ENCODE results near the gene MED13. TPM values are rescaled to one million over a fixed set of nuclear protein-coding genes. Genes with fewer than 3 reads are reported as not detected.

MED13 gene
- total RNA-seq, 1 donor from 2014 or later: 130 TPM

DNA sequence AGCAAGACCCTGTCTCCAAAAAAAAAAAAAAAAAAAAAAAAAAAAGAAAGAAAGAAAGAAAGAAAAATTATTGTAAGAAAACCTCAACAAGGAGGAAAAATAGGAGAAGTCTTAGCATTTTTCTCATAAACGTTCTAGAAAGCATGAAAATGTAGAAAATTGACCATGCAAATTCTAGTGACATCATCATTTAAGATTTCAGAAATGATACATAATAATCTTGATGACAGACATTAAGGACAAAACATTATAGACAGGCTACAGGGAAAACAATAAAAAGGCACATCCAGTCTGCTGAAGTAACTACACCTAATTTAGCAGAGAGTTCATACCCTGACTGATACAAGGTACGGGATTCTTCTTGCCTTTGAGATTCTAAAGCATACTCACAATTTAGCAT, 21.9 kb downstream of the MED13 start:
- Mint-ChIP-seq H3K9me3 (ENCODE audit: unreplicated experiment) (peaks cover 4% of the 10 kb centered on the region), H3K27ac (ENCODE audit: unreplicated experiment) (no peak overlapping the region), H3K36me3 (ENCODE audit: unreplicated experiment) (no peaks in the 10 kb centered on the region), H3K4me3 (ENCODE audit: unreplicated experiment) (no peak overlapping the region), H3K27me3 (ENCODE audit: unreplicated experiment) (peaks cover 3% of the 10 kb centered on the region), H3K4me1 (ENCODE audit: low read depth, unreplicated experiment) (peaks cover 10% of the 10 kb centered on the region)
- no peak for DNase-seq
- no peak for TF ChIP-seq CTCF (IDR thresholded peaks at IDR 0.05; ENCODE audit: partially characterized antibody, unreplicated experiment)

GRCh38 chr17:62038248-62038647, 26.8 kb downstream of the MED13 start:
- no peaks in the 10 kb centered on the region for H3K9me3 Mint-ChIP-seq (ENCODE audit: unreplicated experiment)
- no peak overlapping the region for H3K4me3 Mint-ChIP-seq (ENCODE audit: unreplicated experiment)
- DNase-seq: no peak
- H3K4me1 Mint-ChIP-seq (ENCODE audit: low read depth, unreplicated experiment): peaks cover 10% of the 10 kb centered on the region
- peaks cover 4% of the 10 kb centered on the region for H3K36me3 Mint-ChIP-seq (ENCODE audit: unreplicated experiment)
- no peak for TF ChIP-seq CTCF (IDR thresholded peaks at IDR 0.05; ENCODE audit: partially characterized antibody, unreplicated experiment)
- H3K27ac Mint-ChIP-seq (ENCODE audit: unreplicated experiment): no peak overlapping the region
- peaks cover 2% of the 10 kb centered on the region for H3K27me3 Mint-ChIP-seq (ENCODE audit: unreplicated experiment)

GRCh38 chr17:62033317-62033716, 31.8 kb downstream of the MED13 start:
- peaks cover 16% of the 10 kb centered on the region for H3K36me3 Mint-ChIP-seq (ENCODE audit: unreplicated experiment)
- no peak for TF ChIP-seq CTCF (IDR thresholded peaks at IDR 0.05; ENCODE audit: partially characterized antibody, unreplicated experiment)

GRCh38 chr17:62032480-62032879, 32.6 kb downstream of the MED13 start:
- H3K27ac Mint-ChIP-seq (ENCODE audit: unreplicated experiment): peak overlapping the region; percentile 29
- H3K27me3 Mint-ChIP-seq (ENCODE audit: unreplicated experiment): peaks cover 2% of the 10 kb centered on the region
- no peak for DNase-seq
- no peaks in the 10 kb centered on the region for H3K9me3 Mint-ChIP-seq (ENCODE audit: unreplicated experiment)
- TF ChIP-seq CTCF (IDR thresholded peaks at IDR 0.05; ENCODE audit: partially characterized antibody, unreplicated experiment): no peak
- H3K4me1 Mint-ChIP-seq (ENCODE audit: low read depth, unreplicated experiment): peaks cover 9% of the 10 kb centered on the region
- peaks cover 22% of the 10 kb centered on the region for H3K36me3 Mint-ChIP-seq (ENCODE audit: unreplicated experiment)
- H3K4me3 Mint-ChIP-seq (ENCODE audit: unreplicated experiment): no peak overlapping the region

More at GRCh38 chr17:62033317-62033716, 31.8 kb downstream of the MED13 start:
- DNase-seq: no peak
- H3K4me3 Mint-ChIP-seq (ENCODE audit: unreplicated experiment): no peak overlapping the region
- peak overlapping the region; percentile 45 for H3K27ac Mint-ChIP-seq (ENCODE audit: unreplicated experiment)
- H3K27me3 Mint-ChIP-seq (ENCODE audit: unreplicated experiment): peaks cover 2% of the 10 kb centered on the region
- peaks cover 5% of the 10 kb centered on the region for H3K4me1 Mint-ChIP-seq (ENCODE audit: low read depth, unreplicated experiment)
- no peaks in the 10 kb centered on the region for H3K9me3 Mint-ChIP-seq (ENCODE audit: unreplicated experiment)

GRCh38 chr17:62030264-62030663, 34.8 kb downstream of the MED13 start:
- Mint-ChIP-seq H3K4me3 (ENCODE audit: unreplicated experiment) (no peak overlapping the region), H3K27ac (ENCODE audit: unreplicated experiment) (no peak overlapping the region), H3K9me3 (ENCODE audit: unreplicated experiment) (peaks cover 1% of the 10 kb centered on the region), H3K36me3 (ENCODE audit: unreplicated experiment) (peaks cover 26% of the 10 kb centered on the region), H3K27me3 (ENCODE audit: unreplicated experiment) (peaks cover 2% of the 10 kb centered on the region), H3K4me1 (ENCODE audit: low read depth, unreplicated experiment) (peaks cover 13% of the 10 kb centered on the region)
- TF ChIP-seq CTCF (IDR thresholded peaks at IDR 0.05; ENCODE audit: partially characterized antibody, unreplicated experiment): no peak
- no peak for DNase-seq

Data from glutamatergic neuron (in vitro differentiated cells).